Thoracic aorta endothelial cell (primary cell): Measurements from ENCODE around the gene MRPS34. TPM values are rescaled to one million over a fixed set of nuclear protein-coding genes. Genes with fewer than 3 reads are reported as not detected.

ENCODE experiments used
- small RNA-seq: library from RNA; depleted of rRNA; stranded (forward); fragments of <200 nt; gene quantifications from one replicate; pipeline ENCODE3, GENCODE V24; 2012
- total RNA-seq: library from RNA; depleted of rRNA; stranded (reverse); fragments of >200 nt; gene quantifications from 2 replicates; pipeline ENCODE4 v1.2.3, GENCODE V29; 2012

Gene MRPS34
- 59.0 and 75.9 TPM in 2 replicates for total RNA-seq

DNA sequence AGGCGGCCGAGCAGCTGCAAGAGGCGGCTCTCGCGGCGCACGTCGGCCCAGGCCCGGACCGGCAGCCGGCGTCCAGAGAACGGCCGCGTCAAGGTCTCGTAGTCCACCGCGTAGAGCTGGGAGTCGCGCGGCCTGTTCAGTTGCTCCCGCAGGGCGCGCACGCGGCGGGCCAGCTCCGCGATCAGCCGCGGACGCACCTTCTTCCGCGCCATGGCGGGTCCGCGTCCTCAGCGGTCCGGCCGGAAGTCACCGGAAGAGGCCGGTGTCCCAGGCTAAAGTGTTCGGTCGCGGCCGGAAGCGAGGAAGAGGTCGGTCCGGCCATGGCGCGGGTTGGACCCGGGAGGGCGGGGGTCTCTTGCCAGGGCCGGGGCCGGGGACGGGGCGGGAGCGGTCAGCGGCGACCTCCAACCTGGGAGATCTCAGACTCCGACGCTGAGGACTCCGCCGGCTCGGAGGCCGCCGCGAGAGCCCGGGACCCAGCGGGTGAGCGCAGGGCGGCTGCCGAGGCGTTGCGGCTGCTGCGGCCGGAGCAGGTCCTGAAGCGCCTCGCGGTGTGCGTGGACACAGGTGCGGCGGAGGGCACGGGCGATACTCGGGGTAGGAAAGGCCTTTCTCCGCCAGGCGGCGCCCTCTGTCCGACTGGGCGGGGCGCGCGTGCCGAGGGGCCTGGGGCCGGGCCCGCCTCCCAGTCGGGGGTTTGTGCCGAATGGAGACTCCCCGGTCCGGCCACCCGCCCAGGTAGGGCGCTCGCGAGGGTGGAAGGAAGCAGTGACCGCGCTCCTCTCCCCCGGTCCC lies at the start of gene MRPS34:
MRPS34 (minus strand) TSS at position 227 of the 795 bp plus-strand sequence; CDS start at position 212, 15 bp downstream.

DNA sequence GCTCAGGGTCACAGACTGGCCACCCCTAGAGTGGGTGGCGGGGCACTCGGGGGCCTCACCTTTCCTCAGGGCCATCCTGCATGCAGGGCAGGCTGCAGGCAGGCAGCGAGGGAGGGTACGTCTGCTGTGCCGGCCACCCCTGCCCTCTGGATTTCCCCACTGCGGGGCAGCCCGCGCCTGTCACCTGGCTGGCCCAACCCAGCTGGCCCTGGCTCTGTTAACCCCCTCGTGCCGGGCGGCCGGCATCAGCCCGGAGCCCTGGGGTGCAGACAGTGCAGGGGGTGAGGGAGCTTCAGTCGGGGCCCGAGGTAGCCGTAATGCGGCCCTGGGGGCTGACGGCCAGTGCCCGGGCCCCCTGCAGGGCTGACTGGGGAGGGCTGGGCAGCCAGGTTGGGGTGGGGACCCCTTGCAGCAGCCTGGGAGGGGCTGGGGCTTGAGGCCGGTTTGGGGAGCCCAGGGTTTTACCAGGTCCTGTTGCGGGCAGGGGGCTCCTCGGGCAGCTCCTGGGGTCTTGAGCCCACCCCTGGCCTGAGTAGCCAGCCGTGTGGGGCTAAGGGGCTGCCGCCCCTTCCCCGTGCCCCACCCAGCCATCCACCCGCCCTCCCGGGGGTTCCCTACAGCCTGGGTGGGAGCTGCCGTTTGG lies 20.8 kb upstream of the MRPS34 start, which contains the start of gene IGFALS:
IGFALS (minus strand) TSS at position 128 of the 643 bp plus-strand sequence; CDS start at position 75, 53 bp downstream.

DNA sequence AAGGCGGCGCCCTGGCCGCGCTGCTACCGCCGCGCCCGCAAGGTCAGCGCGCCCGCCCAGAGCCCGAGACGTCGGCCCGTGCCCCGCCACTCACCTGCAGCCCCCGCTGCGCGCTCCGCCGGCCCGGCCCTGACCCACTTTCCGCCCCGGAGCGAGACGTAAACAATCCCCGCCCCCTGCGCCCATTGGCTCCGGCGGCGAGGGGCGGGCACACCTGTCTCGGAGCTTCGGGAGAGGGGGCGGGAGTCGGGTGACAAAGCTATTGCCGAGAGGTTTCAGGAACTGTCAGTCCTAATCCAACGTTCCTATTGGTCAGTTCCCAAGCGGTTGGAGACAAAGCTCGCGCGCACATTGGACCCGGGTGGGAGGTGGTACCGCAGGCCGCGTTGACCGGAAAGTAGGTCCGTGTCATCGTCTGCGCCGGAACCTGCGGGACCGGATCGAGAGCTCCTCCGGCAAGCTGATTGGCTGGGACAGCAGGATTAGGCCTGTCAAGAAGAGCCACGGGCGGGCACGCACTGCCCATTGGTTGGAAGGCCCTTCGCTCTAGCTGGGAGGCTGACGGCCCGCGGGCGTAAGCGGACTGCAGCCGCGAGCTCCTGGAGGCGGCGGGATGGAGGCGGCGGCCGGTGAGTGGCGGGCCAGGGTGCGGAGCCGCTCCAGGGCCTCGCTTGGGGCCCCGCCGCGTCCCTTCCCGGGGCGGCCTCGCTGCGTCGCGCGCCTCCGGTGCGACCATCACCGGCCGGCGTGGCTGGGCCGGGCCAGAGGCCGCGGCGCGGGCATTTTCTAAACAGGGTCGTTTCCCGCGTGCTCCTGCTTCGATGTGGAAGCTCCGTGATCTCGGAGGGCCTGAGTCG lies 9.7 kb upstream of the MRPS34 start, which contains the start of the genes NUBP2 and SPSB3:
NUBP2 (plus strand) TSS at position 553 of the 857 bp plus-strand sequence; CDS start at position 614, 61 bp downstream.
SPSB3 (minus strand) TSS at position 164 of the 857 bp plus-strand sequence. CDS start 1,088 bp downstream, outside the sequence.

DNA sequence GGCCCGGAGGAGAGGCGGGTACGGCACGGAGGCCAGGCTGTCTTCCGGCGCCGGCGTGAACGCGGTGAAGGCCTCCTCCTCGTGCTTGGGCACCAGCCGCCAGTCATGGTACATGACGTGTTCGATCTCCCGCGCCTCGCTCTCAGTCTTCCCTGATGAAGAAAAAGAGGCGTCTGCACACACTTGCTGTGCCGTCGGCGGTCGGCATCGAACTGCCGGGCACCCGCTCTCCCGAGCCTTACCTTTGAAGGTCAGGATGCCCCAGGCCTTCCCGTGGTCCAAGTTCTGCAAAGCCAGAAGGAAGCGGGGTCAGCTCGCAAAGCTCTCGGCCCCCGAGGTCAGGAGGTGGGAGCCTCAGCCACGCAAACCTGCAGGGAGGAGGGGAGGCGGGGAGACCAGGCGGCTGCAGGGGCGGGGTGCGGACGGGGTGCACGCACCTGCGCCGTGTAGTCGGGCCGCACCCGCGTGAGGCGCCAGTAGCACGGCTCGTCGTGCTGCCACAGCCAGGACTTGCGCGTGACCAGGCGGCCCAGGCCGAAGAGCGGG lies 499 bp downstream of the MRPS34 start, which contains the start of gene EME2:
EME2 (plus strand) TSS at position 449 of the 546 bp plus-strand sequence. CDS start 418 bp downstream, outside the sequence.

DNA sequence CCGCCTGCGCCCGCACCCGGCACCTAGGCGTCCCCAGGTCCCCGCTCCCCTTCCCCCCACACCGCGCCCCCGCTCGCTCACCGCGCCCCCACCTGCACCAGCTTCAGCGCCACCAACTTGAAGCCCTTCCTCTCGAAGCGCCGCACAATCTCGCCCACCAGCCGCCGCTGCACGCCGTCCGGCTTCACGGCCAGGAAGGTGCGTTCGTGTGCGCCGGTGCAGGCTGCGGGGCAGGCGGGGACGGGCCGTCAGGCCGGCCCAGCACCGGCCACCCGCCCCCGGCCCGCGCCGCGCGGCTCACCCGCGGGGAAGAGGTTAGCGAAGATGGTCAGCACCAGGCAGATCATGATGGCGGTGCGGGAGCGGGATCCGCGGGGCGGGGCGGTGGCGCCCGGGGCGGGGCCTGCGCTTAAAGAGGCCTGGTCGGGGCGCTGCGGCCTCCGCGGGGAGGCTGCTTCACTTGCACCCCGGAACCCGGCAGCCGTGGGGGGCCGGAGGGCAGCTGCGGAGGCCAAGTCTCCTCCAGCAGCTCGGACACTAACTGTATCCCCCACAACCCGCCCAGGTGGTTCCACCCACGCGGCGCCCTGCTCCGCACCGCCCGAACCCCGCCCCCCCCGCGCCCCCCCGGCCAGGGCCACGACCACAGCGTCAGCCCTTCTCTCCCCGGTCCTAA lies 1.6 kb downstream of the MRPS34 start, which contains the start of gene NME3:
NME3 (minus strand) TSS at position 356 of the 676 bp plus-strand sequence; CDS start at position 347, 9 bp downstream.

Small RNA genes lying within 50 kb of the gene (small RNA-seq; reads per million reads assigned to genes)
- gene MIR3177 = 2.5 reads per million, percentile 58 among the genes with 10 or more reads in this experiment

Other genes with a start within 250 kb of the MRPS34 start
- 14.9 and 24.1 TPM in 2 replicates for gene TMEM204, start 239.5 kb downstream of the MRPS34 start, total RNA-seq
- 14.0 and 14.6 TPM in 2 replicates for gene IFT140, start 161.1 kb downstream of the MRPS34 start, total RNA-seq
- 16.0 and 20.3 TPM in 2 replicates for gene CRAMP1, start 160.8 kb downstream of the MRPS34 start, total RNA-seq
- gene JPT2, start 94.9 kb downstream of the MRPS34 start, total RNA-seq = 70.2 and 72.1 TPM in 2 replicates
- gene MAPK8IP3, start 66.9 kb downstream of the MRPS34 start, total RNA-seq = 41.9 and 45.7 TPM in 2 replicates
- gene NME3, start 1.6 kb downstream of the MRPS34 start, total RNA-seq = 26.1 and 27.0 TPM in 2 replicates
- gene EME2, start 324 bp downstream of the MRPS34 start, total RNA-seq = 11.6 and 13.5 TPM in 2 replicates
- 21.0 and 25.3 TPM in 2 replicates for gene SPSB3, start 9.4 kb upstream of the MRPS34 start, total RNA-seq
- 61.0 and 66.9 TPM in 2 replicates for gene NUBP2, start 9.8 kb upstream of the MRPS34 start, total RNA-seq
- not detected in 2 replicates for gene IGFALS, start 20.6 kb upstream of the MRPS34 start, total RNA-seq
- gene HAGH, start 53.7 kb upstream of the MRPS34 start, total RNA-seq = 43.0 and 46.1 TPM in 2 replicates
- 57.3 and 63.8 TPM in 2 replicates for gene FAHD1, start 54.1 kb upstream of the MRPS34 start, total RNA-seq
- 0.14 and 0.66 TPM in 2 replicates for gene MEIOB, start 99.0 kb upstream of the MRPS34 start, total RNA-seq
- gene HS3ST6, start 145.3 kb upstream of the MRPS34 start, total RNA-seq = not detected in 2 replicates
- 14.6 and 16.4 TPM in 2 replicates for gene MSRB1, start 170.1 kb upstream of the MRPS34 start, total RNA-seq
- gene RPL3L, start 181.6 kb upstream of the MRPS34 start, total RNA-seq = not detected in 2 replicates
- 97.1 and 113 TPM in 2 replicates for gene NDUFB10, start 186.4 kb upstream of the MRPS34 start, total RNA-seq
- 2,240 and 2,662 TPM in 2 replicates for gene RPS2, start 191.7 kb upstream of the MRPS34 start, total RNA-seq
- not detected in 2 replicates for gene RNF151, start 193.7 kb upstream of the MRPS34 start, total RNA-seq
- gene TBL3, start 198.9 kb upstream of the MRPS34 start, total RNA-seq = 48.4 and 49.1 TPM in 2 replicates
- 0.40 TPM in 1 of 2 replicates, not detected in the other for gene NOXO1, start 208.3 kb upstream of the MRPS34 start, total RNA-seq
- 8.6 and 13.6 TPM in 2 replicates for gene GFER, start 211.1 kb upstream of the MRPS34 start, total RNA-seq
- gene SYNGR3, start 216.8 kb upstream of the MRPS34 start, total RNA-seq = 1.3 and 1.6 TPM in 2 replicates
- gene ZNF598, start 236.7 kb upstream of the MRPS34 start, total RNA-seq = 26.7 and 36.5 TPM in 2 replicates
- 0.13 and 0.72 TPM in 2 replicates for gene NPW, start 246.7 kb upstream of the MRPS34 start, total RNA-seq